Keratinocyte (primary cell): Measurements from ENCODE around the gene UGT1A6. TPM values are rescaled to one million over a fixed set of nuclear protein-coding genes. Genes with fewer than 3 reads are reported as not detected.
A peak's percentile ranks its signal among the peaks of the same experiment; 100 is the strongest.

Source experiments
- DNase-seq: peaks from one replicate; pipeline ENCODE4 v3.0.0-alpha.2; 2011; ENCODE audit warnings: low read depth, missing footprints, low spot score
- FAIRE-seq: peaks from 2 replicates; lab custom pipeline; 2011; peaks lifted over from hg19 to GRCh38; lab: Jason Lieb, UNC
- H2AFZ ChIP-seq: 2 replicates; pipeline ENCODE4 v1.6.0; 2012; ENCODE audit warnings: low read length, control low read depth, inconsistent platforms; ENCODE audit not compliant: control insufficient read depth
- H3K27ac ChIP-seq: 2 replicates; pipeline ENCODE4 v1.5.1; 2011; ENCODE audit warnings: low read length; ENCODE audit not compliant: control insufficient read depth, insufficient read depth
- H3K27me3 ChIP-seq: 3 replicates; pipeline ENCODE4 v1.6.0; 2011; ENCODE audit warnings: low read length; ENCODE audit not compliant: control insufficient read depth, insufficient read depth; ENCODE audit errors: extremely low read depth
- H3K36me3 ChIP-seq, 2 experiments: 2 replicates in 1 of 2; 3 replicates in 1 of 2; pipeline ENCODE4 v1.5.1; 2011; ENCODE audit warnings: low read length in 2 of 2, mild to moderate bottlenecking in 1 of 2; ENCODE audit not compliant: control insufficient read depth in 2 of 2, insufficient read depth in 2 of 2; ENCODE audit errors: extremely low read depth in 1 of 2
- H3K4me1 ChIP-seq: 3 replicates; pipeline ENCODE4 v1.5.1; 2011; ENCODE audit warnings: low read length; ENCODE audit not compliant: control insufficient read depth, insufficient read depth; ENCODE audit errors: extremely low read depth
- H3K4me2 ChIP-seq: 3 replicates; pipeline ENCODE4 v1.6.0; 2011; ENCODE audit warnings: low read depth, low read length; ENCODE audit not compliant: control insufficient read depth, insufficient read depth; ENCODE audit errors: extremely low read depth
- H3K4me3 ChIP-seq, 3 experiments: fragments of 200-600 bp in 1 of 3; sonication (generic) in 1 of 3; 2 replicates in 2 of 3; 3 replicates in 1 of 3; pipeline ENCODE4 v1.5.1; 2011 to 2016; ENCODE audit warnings: low read length in 3 of 3, mild to moderate bottlenecking in 3 of 3, control low read depth in 2 of 3, inconsistent platforms in 1 of 3, low read depth in 1 of 3, mixed read lengths in 1 of 3, mixed run types in 1 of 3, moderate library complexity in 1 of 3; ENCODE audit not compliant: control insufficient read depth in 2 of 3, insufficient read depth in 2 of 3; ENCODE audit errors: extremely low read depth in 1 of 3
- H3K79me2 ChIP-seq: 2 replicates; pipeline ENCODE4 v1.6.0; 2012; ENCODE audit warnings: low read length; ENCODE audit not compliant: control insufficient read depth, insufficient read depth
- H3K9ac ChIP-seq: 3 replicates; pipeline ENCODE4 v1.6.0; 2011; ENCODE audit warnings: low read length; ENCODE audit not compliant: control insufficient read depth, insufficient read depth; ENCODE audit errors: extremely low read depth
- H3K9me1 ChIP-seq: 3 replicates; pipeline ENCODE4 v1.6.0; 2011; ENCODE audit warnings: low read length; ENCODE audit not compliant: control insufficient read depth, insufficient read depth; ENCODE audit errors: extremely low read depth
- H3K9me3 ChIP-seq: 2 replicates; pipeline ENCODE4 v1.5.1; 2012; ENCODE audit warnings: low read depth, low read length; ENCODE audit not compliant: control insufficient read depth
- H4K20me1 ChIP-seq: 3 replicates; pipeline ENCODE4 v1.6.0; 2011; ENCODE audit warnings: low read length; ENCODE audit not compliant: control insufficient read depth, insufficient read depth; ENCODE audit errors: extremely low read depth
- EZH2 ChIP-seq: IDR thresholded peaks from one replicate; pipeline ENCODE4 v1.6.1; 2012; ENCODE audit warnings: inconsistent platforms, mild to moderate bottlenecking, low read length, moderate library complexity
- dilution Hi-C: fragments of 300-500 bp; cut with MboI; formaldehyde crosslinking; loops from one replicate; pipeline ENCODE4 v1.7.0; 2020; ENCODE audit warnings: low sequenced_read_pairs; ENCODE audit not compliant: extremely low pct_ligation_motif_present
- polyA plus RNA-seq, 5 experiments: library from polyadenylated mRNA; depleted of rRNA in 3 of 5; stranded (reverse) in 3 of 5; stranded (forward) in 1 of 5; unstranded in 1 of 5; fragments of >200 nt; gene quantifications; 1 replicate in 1 of 5; 2 replicates in 3 of 5; 3 replicates in 1 of 5; pipeline versions ENCODE4 v1.2.1 to v1.2.3, GENCODE V29; 2011 to 2012; ENCODE audit warnings: missing spikeins in 2 of 5, low read depth in 1 of 5, low replicate concordance in 1 of 5
- TF ChIP-seq, protein P1 (sequence below), 3 experiments: IDR thresholded peaks in 1 of 3; conservative IDR thresholded peaks in 1 of 3; optimal IDR thresholded peaks in 1 of 3; 2 replicates in 2 of 3; 3 replicates in 1 of 3; pipeline versions ENCODE3 to v1.5.1; 2011; ENCODE audit warnings: low read length in 3 of 3, mild to moderate bottlenecking in 3 of 3, moderate library complexity in 2 of 3, control low read depth in 1 of 3, inconsistent platforms in 1 of 3; ENCODE audit not compliant: insufficient read depth in 2 of 3; ENCODE audit errors: extremely low read depth in 1 of 3

The UGT1A6 gene
- polyA plus RNA-seq, 1 donor (not counting 4 experiments of a cell fraction or from before 2014, with no cell fraction given) = 133 TPM

DNA sequence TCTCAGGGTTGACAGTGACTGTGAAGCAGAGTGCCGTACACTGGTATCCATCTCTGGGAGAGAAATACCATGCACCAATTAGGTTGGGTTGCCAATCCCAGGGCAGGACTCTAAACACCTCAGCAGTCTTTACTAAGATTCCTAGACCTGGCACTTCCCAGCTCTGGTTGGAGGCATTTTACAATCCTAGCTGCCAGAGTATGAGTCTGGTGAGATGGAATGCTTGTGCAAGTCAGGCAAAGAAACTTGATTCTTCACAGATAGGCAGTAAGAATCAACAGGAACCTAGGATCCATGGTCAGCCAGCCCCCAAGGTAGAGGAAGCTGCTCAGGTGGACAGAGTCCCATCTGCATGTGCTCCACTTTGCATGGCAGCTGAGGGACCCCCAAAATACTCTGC, 14.0 kb downstream of the UGT1A6 start:
- FAIRE-seq (peak; percentile 92), DNase-seq (no peak)
- H3K27ac ChIP-seq = peak overlapping the region; percentile 59

DNA sequence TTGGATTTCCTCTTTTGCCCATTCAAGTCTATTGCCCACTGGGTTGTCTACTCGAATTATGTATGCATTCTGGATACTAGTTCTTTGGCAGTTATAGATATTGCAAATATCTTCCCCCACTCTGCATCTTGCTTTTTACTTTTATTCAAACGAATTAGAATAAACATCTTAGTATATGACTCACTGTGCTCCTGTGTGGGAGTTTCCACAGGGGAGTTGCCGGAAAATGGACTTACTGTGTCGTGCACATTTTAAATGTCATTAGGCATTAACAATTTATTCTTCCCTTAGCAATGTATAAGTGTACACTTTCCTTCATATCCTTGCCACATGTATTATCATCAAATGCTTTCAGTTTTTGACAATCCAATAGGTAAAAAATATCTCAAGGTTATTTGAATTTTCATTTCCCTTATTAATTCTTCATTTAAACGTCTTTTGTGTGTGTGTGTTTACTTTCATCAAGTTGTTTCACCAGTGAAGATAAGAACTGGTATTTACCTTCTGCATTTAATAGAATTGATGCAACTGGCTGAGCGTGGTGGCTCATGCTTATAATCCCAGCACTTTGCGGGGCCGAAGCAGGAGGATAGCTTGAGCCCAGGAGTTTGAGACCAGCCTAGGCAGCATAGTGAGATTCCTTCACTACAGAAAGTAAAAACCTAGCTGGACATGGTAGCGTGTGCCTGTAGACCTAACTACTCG, 15.4 kb downstream of the UGT1A6 start:
- H2AFZ ChIP-seq = no peak overlapping the region
- peaks cover 37% of the 10 kb centered on the region for H3K4me1 ChIP-seq
- no peak for DNase-seq
- no peaks in the 10 kb centered on the region for H4K20me1 ChIP-seq
- H3K9me1 ChIP-seq = no peaks in the 10 kb centered on the region
- dilution Hi-C loops = no loop called here
- H3K4me2 ChIP-seq = peak overlapping the region; percentile 24
- H3K9me3 ChIP-seq = no peaks in the 10 kb centered on the region
- H3K4me3 ChIP-seq = peak overlapping the region in 1 of 3 experiments; percentile 2
- H3K27me3 ChIP-seq = no peaks in the 10 kb centered on the region
- peak overlapping the region; percentile 59 for H3K27ac ChIP-seq
- H3K36me3 ChIP-seq = peaks cover 3 to 11% of the 10 kb centered on the region in 2 experiments
- FAIRE-seq = peak; percentile 44
- peaks cover 40% of the 10 kb centered on the region for H3K79me2 ChIP-seq
- H3K9ac ChIP-seq = peak overlapping the region; percentile 5
- no peak for TF ChIP-seq EZH2
- TF ChIP-seq, protein P1, sequence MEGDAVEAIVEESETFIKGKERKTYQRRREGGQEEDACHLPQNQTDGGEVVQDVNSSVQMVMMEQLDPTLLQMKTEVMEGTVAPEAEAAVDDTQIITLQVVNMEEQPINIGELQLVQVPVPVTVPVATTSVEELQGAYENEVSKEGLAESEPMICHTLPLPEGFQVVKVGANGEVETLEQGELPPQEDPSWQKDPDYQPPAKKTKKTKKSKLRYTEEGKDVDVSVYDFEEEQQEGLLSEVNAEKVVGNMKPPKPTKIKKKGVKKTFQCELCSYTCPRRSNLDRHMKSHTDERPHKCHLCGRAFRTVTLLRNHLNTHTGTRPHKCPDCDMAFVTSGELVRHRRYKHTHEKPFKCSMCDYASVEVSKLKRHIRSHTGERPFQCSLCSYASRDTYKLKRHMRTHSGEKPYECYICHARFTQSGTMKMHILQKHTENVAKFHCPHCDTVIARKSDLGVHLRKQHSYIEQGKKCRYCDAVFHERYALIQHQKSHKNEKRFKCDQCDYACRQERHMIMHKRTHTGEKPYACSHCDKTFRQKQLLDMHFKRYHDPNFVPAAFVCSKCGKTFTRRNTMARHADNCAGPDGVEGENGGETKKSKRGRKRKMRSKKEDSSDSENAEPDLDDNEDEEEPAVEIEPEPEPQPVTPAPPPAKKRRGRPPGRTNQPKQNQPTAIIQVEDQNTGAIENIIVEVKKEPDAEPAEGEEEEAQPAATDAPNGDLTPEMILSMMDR (optimal IDR thresholded peaks at IDR 0.05 in 1 of 3, IDR thresholded peaks at IDR 0.05 in 1 of 3, conservative IDR thresholded peaks at IDR 0.05 in 1 of 3; ENCODE audit: extremely low read depth in 1 of 3, insufficient read depth in 2 of 3, low read length in 3 of 3) = no peak

More for the DNA sequence above, 14.0 kb downstream of the UGT1A6 start:
- TF ChIP-seq EZH2 = no peak
- TF ChIP-seq, protein P1 (optimal IDR thresholded peaks at IDR 0.05 in 1 of 3, IDR thresholded peaks at IDR 0.05 in 1 of 3, conservative IDR thresholded peaks at IDR 0.05 in 1 of 3; ENCODE audit: extremely low read depth in 1 of 3, insufficient read depth in 2 of 3, low read length in 3 of 3) = no peak
- Histone ChIP-seq H2AFZ (no peak overlapping the region), H3K4me2 (peak overlapping the region; percentile 36), H3K79me2 (peaks cover 47% of the 10 kb centered on the region), H3K27me3 (no peaks in the 10 kb centered on the region), H3K9me3 (no peaks in the 10 kb centered on the region), H4K20me1 (no peaks in the 10 kb centered on the region), H3K9me1 (no peaks in the 10 kb centered on the region), H3K4me3 (no peak overlapping the region), H3K4me1 (peaks cover 37% of the 10 kb centered on the region), H3K9ac (no peak overlapping the region), H3K36me3 (no peaks in the 10 kb centered on the region)
- dilution Hi-C loops = no loop called here
